ACC112 (cell line): Measurements from ENCODE around the gene CCDC148.

Source experiments
- H2AFZ ChIP-seq: fragments of 200-600 bp; sonication (generic); one replicate; pipeline ENCODE4 v1.6.0; 2017; ENCODE audit warnings: antibody characterized with exemption, low read length; ENCODE audit not compliant: unreplicated experiment
- H3K27ac ChIP-seq: fragments of 200-600 bp; sonication (generic); 2 replicates; pipeline ENCODE4 v1.5.1; 2014; ENCODE audit warnings: low read depth, mild to moderate bottlenecking, antibody characterized with exemption, low read length, moderate library complexity
- H3K27me3 ChIP-seq: fragments of 200-600 bp; sonication (generic); 2 replicates; pipeline ENCODE4 v1.6.1; 2014; ENCODE audit warnings: mild to moderate bottlenecking, antibody characterized with exemption, low read length, moderate library complexity, mixed read lengths; ENCODE audit not compliant: insufficient read depth
- H3K36me3 ChIP-seq: fragments of 200-600 bp; sonication (generic); 2 replicates; pipeline ENCODE4 v1.6.1; 2016; ENCODE audit warnings: mild to moderate bottlenecking, antibody characterized with exemption, low read length, moderate library complexity, mixed read lengths; ENCODE audit not compliant: insufficient read depth
- H3K4me1 ChIP-seq: fragments of 200-600 bp; sonication (generic); one replicate; pipeline ENCODE4 v1.6.1; 2016; ENCODE audit warnings: low read length, mixed read lengths; ENCODE audit not compliant: insufficient read depth, unreplicated experiment, control insufficient read depth
- H3K4me3 ChIP-seq: fragments of 200-600 bp; sonication (generic); 2 replicates; pipeline ENCODE4 v1.5.1; 2014; ENCODE audit warnings: mild to moderate bottlenecking, low read depth, low read length
- H3K79me2 ChIP-seq: fragments of 200-600 bp; sonication (generic); one replicate; pipeline ENCODE4 v1.6.0; 2016; ENCODE audit warnings: low read length; ENCODE audit not compliant: control insufficient read depth, unreplicated experiment, insufficient read depth

The CCDC148 gene

DNA sequence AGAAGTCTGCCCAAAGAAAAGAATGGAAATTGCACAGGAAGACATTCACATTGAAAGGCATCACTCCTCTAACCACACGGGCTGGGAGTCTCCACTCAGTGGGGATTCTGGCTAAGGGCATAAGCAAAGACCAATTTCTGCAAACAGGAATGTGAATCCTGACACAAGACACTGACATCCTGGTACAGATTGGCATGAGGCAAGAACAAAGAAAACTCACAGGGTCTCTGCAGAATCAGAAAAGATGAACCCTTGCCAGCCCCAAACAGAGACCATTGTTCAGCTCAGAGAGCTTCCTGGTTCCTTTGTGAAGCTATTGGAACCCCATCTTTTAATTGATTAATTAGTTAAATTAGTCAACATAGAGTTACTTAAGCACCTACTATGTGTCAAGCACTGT, 272.6 kb downstream of the CCDC148 start:
- H3K4me3 ChIP-seq = no peak overlapping the region
- no peaks in the 10 kb centered on the region for H3K4me1 ChIP-seq
- peaks cover 36% of the 10 kb centered on the region for H3K27me3 ChIP-seq
- no peaks in the 10 kb centered on the region for H3K79me2 ChIP-seq
- H3K36me3 ChIP-seq = no peaks in the 10 kb centered on the region
- no peak overlapping the region for H3K27ac ChIP-seq
- no peak overlapping the region for H2AFZ ChIP-seq

DNA sequence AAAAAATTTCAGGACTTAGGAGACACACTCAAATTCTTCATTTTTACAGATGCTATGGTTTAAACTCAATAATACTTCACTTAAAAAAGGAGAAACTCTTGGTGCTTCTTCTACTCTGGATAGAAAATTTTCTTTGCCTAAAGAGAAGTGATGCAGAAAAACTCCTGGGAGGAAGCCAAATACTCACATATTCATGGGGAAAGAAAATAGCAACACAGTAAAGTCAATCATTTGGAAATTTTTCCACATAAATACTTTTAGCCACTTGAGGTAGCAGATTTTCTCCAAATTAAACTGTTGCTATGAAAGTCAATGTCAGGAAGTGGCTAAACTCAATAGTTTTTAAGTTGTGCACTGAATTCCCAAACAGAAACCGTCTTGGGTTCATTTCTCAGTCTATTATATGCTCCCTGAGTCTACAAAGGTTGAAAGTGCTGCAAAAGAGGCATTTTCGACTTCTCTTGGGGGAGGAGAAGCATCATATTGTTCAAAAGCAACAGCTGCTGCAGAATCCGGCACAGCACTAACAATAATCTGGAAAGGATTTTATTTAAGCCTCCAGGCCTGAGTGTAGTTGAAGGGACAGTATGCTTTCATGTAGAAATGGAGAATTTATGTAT, 273.8 kb downstream of the CCDC148 start:
- Histone ChIP-seq H3K4me1 (no peaks in the 10 kb centered on the region), H3K4me3 (no peak overlapping the region), H3K36me3 (no peaks in the 10 kb centered on the region)

DNA sequence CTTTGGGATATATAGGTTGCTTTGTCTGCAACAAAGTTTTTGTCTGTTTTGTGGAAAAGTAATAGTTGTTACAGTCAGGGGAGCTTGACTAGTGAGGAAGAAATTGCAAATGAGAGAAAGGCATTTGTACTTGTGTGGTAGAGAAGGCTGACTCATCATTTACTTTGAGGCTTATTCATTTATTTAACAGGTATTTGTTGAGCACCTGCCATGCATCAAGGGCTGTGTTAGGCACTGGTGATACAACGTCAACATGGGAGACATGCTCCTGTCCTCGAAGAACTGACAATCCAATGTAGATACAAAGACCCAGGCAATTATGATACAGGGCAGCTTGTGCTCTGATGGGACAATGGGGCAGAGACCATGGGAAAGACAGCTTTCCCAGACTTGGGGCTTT, 275.4 kb downstream of the CCDC148 start:
- peaks cover 33% of the 10 kb centered on the region for H3K27me3 ChIP-seq
- no peak overlapping the region for H3K27ac ChIP-seq
- no peak overlapping the region for H2AFZ ChIP-seq
- no peaks in the 10 kb centered on the region for H3K79me2 ChIP-seq
- H3K4me1 ChIP-seq = no peaks in the 10 kb centered on the region
- H3K4me3 ChIP-seq = no peak overlapping the region
- no peaks in the 10 kb centered on the region for H3K36me3 ChIP-seq

More for the DNA sequence above, 273.8 kb downstream of the CCDC148 start:
- Histone ChIP-seq H3K27ac (no peak overlapping the region), H3K79me2 (no peaks in the 10 kb centered on the region), H3K27me3 (peaks cover 44% of the 10 kb centered on the region), H2AFZ (no peak overlapping the region)

DNA sequence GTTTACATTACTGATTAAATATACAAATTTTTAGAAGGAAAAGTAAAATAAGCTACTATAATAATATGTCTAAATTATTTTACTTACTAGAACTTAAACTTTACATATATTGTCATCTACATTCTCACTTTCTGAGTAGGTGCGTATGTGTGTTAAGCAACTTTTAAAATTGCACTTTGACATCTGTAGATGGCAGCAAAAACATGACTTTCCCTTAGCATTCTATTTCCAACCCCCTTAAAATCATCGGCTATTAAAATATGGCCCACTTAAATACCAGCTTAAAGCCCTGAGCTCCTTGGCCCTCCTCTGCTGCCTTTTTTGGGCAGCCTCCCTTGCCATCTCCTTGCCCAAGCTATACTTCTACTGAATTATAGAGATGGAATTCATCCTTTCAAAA, 276.9 kb downstream of the CCDC148 start:
- Histone ChIP-seq H3K27ac (no peak overlapping the region), H3K4me1 (no peaks in the 10 kb centered on the region), H3K4me3 (no peak overlapping the region), H2AFZ (no peak overlapping the region), H3K27me3 (peaks cover 24% of the 10 kb centered on the region; the same call in 1 of the 2 replicates), H3K36me3 (no peaks in the 10 kb centered on the region), H3K79me2 (no peaks in the 10 kb centered on the region)

DNA sequence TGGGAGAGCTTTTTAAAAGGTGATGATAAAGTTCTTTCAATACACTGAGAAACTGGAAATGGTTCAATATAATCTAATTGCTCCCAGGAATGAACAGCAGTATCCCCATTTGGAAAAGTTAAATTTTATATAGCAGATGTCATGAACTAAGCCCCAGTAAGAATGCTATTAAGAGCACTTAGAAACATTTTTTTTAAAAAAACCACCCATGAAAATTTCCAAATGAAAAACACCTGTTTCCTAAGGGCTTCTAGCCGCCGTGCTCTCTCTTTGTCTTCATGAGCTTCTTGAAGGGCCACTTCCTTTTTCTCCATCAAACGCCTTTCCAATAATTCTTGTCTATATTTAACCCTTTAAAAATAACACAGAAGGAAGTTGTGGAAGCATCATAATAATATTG, 277.9 kb downstream of the CCDC148 start:
- Histone ChIP-seq H3K27ac (no peak overlapping the region), H3K79me2 (no peaks in the 10 kb centered on the region), H3K4me1 (no peaks in the 10 kb centered on the region), H3K36me3 (no peaks in the 10 kb centered on the region), H3K27me3 (peaks cover 24% of the 10 kb centered on the region; the same call in 1 of the 2 replicates), H2AFZ (no peak overlapping the region), H3K4me3 (no peak overlapping the region)

DNA sequence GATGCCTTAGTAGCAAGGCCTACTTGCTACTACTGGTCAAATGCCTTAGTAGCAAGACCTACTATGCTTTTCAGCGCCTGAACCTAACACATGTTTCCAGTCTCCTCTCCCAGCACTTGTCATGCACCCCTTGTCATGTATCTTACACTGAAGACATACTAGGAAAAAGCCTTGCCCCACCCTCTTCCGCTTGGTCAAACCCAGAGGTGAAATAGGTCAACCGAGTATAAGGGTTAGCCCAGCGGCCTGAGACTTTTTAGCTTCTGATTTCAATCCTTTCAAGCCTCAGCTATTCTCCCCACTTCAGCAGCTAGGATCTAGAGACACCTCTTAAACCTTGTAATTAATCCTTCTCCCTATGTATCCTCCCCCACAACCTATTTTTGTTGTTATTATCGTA, 281.6 kb downstream of the CCDC148 start:
- H3K36me3 ChIP-seq = no peaks in the 10 kb centered on the region
- H3K27me3 ChIP-seq = peaks cover 17% of the 10 kb centered on the region
- H2AFZ ChIP-seq = no peak overlapping the region
- no peaks in the 10 kb centered on the region for H3K4me1 ChIP-seq
- no peaks in the 10 kb centered on the region for H3K79me2 ChIP-seq
- H3K27ac ChIP-seq = no peak overlapping the region
- no peak overlapping the region for H3K4me3 ChIP-seq

DNA sequence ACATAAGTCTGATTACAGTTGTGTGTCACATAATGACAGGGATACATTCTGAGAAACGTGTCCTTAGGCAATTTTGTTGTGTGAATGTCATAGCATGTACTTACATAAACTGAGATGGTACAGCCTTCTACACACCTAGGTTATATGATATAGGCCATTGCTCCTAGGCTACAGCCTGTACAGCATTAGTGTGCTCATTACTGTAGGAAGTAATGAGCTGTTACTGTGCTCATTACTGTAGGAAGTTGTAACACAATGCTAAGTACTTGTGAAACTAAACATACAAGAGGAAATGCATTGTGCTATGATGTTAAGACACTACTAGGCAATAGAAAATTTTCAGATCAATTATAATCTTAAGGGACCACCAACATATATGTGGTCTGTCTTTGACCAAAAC, 282.1 kb downstream of the CCDC148 start:
- peaks cover 20% of the 10 kb centered on the region for H3K27me3 ChIP-seq

DNA sequence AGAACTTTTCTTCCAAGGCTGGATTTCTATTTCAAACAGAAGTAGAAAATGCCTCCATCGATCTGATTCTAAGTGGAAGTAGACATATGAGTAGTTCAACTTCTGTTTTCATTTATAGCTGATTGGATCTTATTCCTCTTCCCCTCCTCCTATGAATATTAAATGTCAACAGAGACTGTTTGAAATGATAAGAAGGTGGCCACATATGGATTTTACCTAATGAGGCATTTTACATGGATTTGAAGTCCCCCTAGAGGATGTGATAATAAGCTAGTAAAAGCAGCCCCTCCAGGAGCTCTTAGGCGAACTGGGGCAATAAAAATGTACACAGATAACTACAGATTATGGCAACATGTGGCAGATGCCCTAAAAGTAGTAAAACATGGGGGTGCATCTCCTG, 283.8 kb downstream of the CCDC148 start:
- Histone ChIP-seq H3K27ac (no peak overlapping the region), H3K27me3 (peaks cover 18% of the 10 kb centered on the region), H3K79me2 (no peaks in the 10 kb centered on the region), H3K4me1 (no peaks in the 10 kb centered on the region), H3K4me3 (no peak overlapping the region), H2AFZ (no peak overlapping the region), H3K36me3 (no peaks in the 10 kb centered on the region)

More for the DNA sequence above, 282.1 kb downstream of the CCDC148 start:
- Histone ChIP-seq H3K27ac (no peak overlapping the region), H3K4me1 (no peaks in the 10 kb centered on the region), H3K4me3 (no peak overlapping the region), H2AFZ (no peak overlapping the region), H3K79me2 (no peaks in the 10 kb centered on the region), H3K36me3 (no peaks in the 10 kb centered on the region)

DNA sequence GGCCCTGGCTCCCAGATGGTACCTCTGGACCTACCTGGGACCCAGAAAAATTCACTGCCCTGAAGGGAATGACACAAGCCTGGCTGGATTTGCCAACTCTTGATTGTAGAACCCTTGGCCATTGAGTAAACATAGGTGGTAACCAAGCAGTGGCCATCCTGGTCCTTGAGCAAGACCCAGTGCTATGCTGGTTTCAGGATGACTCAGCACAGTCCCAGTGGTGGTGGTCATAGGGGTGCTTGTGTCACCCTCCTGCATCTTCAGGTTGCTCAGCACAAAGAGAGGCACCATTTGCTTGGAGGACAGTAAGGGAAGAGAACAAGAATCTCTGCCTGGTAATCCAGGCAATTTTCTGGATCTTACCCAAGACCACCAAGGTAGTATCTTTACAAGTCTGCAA, 302.0 kb downstream of the CCDC148 start:
- no peak overlapping the region for H3K4me3 ChIP-seq
- H3K4me1 ChIP-seq = no peaks in the 10 kb centered on the region
- H3K27ac ChIP-seq = no peak overlapping the region
- no peaks in the 10 kb centered on the region for H3K79me2 ChIP-seq
- H3K27me3 ChIP-seq = peaks cover 11% of the 10 kb centered on the region; the same call in 1 of the 2 replicates
- H2AFZ ChIP-seq = no peak overlapping the region
- no peaks in the 10 kb centered on the region for H3K36me3 ChIP-seq

DNA sequence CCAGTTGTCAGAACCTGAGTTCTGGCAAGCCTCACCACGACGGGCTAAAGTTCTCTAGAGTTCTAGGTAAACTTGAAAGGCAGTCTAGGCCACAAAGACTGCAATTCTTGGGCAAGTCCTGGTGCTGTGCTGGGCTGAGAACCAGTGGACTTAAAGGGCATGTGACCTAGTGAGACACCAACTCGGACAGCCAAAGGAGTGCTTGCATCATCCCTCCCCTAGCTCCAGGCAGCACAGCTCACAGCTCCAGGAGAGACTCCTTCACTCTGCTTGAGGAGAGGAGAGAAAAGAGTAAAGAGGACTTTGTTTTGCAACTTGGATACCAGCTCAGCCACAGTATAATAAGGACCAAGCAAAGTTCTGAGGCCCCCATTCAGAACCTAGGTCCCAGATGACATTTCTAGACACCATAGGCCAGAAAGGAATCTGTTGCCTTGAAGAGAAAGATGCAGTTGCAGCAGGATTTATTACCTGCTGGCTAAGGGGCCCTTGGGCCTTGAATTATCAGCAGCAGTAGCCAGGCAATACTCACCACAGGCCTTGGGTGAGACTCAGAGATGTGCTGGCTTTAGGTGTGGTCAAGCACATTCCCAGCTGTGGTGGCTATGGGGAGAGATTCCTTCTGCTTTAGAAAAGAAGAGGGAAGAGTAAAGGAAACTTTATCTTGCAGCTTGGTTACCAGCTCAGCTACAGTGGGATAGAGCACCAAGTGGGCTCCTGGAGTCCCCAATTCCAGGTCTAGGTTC, 303.1 kb downstream of the CCDC148 start:
- no peaks in the 10 kb centered on the region for H3K79me2 ChIP-seq
- no peaks in the 10 kb centered on the region for H3K36me3 ChIP-seq
- H2AFZ ChIP-seq = no peak overlapping the region
- no peak overlapping the region for H3K27ac ChIP-seq
- H3K4me3 ChIP-seq = no peak overlapping the region
- H3K4me1 ChIP-seq = no peaks in the 10 kb centered on the region
- peaks cover 4% of the 10 kb centered on the region; the same call in 1 of the 2 replicates for H3K27me3 ChIP-seq
